ENCODE data around the gene CDH4. TPM values are rescaled to one million over a fixed set of nuclear protein-coding genes. Genes with fewer than 3 reads are reported as not detected.

The CDH4 gene
- total RNA-seq, 1 donor from 2014 or later = 8.9 TPM

GRCh38 chr20:61866165-61866564, 614.1 kb downstream of the CDH4 start:
- peaks cover 3% of the 10 kb centered on the region for H3K9me3 Mint-ChIP-seq
- H3K36me3 Mint-ChIP-seq (ENCODE audit: low read depth) = peaks cover 1% of the 10 kb centered on the region
- H3K4me1 Mint-ChIP-seq = no peaks in the 10 kb centered on the region
- H3K4me3 Mint-ChIP-seq = no peak overlapping the region
- no peak for TF ChIP-seq CTCF (conservative IDR thresholded peaks at IDR 0.05)
- DNase-seq (ENCODE audit: low read depth, low spot score) = no peak
- H3K27ac Mint-ChIP-seq (ENCODE audit: unreplicated experiment) = no peak overlapping the region
- H3K27me3 Mint-ChIP-seq (ENCODE audit: low read depth) = no peaks in the 10 kb centered on the region

GRCh38 chr20:61868006-61868405, 615.9 kb downstream of the CDH4 start:
- no peak overlapping the region for H3K4me3 Mint-ChIP-seq
- H3K27me3 Mint-ChIP-seq (ENCODE audit: low read depth) = no peaks in the 10 kb centered on the region
- H3K27ac Mint-ChIP-seq (ENCODE audit: unreplicated experiment) = no peak overlapping the region
- TF ChIP-seq CTCF (conservative IDR thresholded peaks at IDR 0.05) = no peak
- H3K36me3 Mint-ChIP-seq (ENCODE audit: low read depth) = peaks cover 4% of the 10 kb centered on the region
- H3K9me3 Mint-ChIP-seq = peaks cover 5% of the 10 kb centered on the region
- no peak for DNase-seq (ENCODE audit: low read depth, low spot score)
- H3K4me1 Mint-ChIP-seq = no peaks in the 10 kb centered on the region

- no peak overlapping the region for H3K4me3 Mint-ChIP-seq
- no peak for DNase-seq (ENCODE audit: low read depth, low spot score)
- H3K36me3 Mint-ChIP-seq (ENCODE audit: low read depth) = peaks cover 4% of the 10 kb centered on the region
- no peaks in the 10 kb centered on the region for H3K4me1 Mint-ChIP-seq
- peaks cover 5% of the 10 kb centered on the region for H3K9me3 Mint-ChIP-seq
- H3K27ac Mint-ChIP-seq (ENCODE audit: unreplicated experiment) = no peak overlapping the region
- H3K27me3 Mint-ChIP-seq (ENCODE audit: low read depth) = no peaks in the 10 kb centered on the region
- no peak for TF ChIP-seq CTCF (conservative IDR thresholded peaks at IDR 0.05)
These were observed 616.5 kb downstream of the CDH4 start for GRCh38 chr20:61868466-61869090.

DNA sequence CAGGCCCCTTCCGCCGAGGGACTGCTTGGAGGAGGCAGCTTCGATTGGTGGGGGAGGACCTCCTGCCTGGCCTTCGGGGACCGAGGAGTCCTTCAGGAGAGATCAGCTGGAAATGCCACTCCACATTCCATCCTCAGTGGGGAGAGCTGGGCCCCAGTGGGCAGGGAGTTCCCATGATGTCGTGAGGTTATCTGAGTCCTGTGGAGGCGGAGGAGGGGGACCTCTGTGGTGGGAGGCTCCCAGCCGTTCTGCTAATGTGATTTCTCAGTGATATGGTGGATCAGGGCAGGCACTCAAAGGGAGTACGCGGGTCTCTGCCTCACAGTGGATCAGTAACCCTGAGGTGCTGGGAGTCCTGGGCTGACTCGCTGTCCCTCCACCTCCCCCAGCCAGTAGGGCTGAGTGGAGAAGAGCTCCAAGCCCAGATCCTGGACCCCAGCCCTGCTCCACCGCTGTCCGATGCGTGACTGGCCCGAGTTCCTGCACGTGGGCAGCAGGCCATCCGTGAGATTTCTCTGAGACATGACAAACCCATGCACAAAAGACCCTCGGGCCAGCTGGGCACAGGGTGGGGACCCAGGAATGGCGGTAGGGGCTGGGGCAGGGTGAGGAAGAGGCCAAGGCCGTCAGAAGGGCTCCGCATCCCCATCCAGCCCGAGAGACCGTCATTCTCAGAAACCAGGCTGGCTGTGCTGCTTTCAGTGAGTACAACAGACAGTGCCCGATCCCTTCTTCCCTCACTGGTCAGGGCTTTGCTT, 617.9 kb downstream of the CDH4 start:
- no peak for TF ChIP-seq CTCF (conservative IDR thresholded peaks at IDR 0.05)
- peak overlapping the region; percentile 78 for H3K27ac Mint-ChIP-seq (ENCODE audit: unreplicated experiment)
- peaks cover 5% of the 10 kb centered on the region for H3K9me3 Mint-ChIP-seq

DNA sequence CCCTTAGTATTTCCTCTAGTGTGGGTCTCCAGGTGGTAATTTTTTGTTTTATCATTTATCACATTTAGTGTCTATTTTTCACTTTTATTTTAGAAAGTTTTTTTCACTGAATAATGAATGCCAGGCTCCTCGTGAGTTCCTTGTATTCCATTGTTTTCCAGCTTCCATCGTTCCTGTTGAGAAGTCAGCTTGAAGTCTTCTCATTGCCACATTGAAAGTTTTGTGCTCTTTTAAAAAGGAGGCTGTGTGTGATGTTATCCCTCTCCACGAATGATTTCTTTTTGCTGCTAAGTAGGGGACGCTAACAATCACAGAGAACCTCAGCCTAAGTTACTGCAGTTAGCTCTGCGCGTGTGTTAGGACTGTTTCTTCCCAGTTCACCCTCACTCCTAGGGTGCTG, 619.1 kb downstream of the CDH4 start:
- Mint-ChIP-seq H3K36me3 (ENCODE audit: low read depth) (peaks cover 4% of the 10 kb centered on the region), H3K9me3 (peaks cover 5% of the 10 kb centered on the region), H3K4me1 (no peaks in the 10 kb centered on the region), H3K4me3 (no peak overlapping the region), H3K27ac (ENCODE audit: unreplicated experiment) (no peak overlapping the region), H3K27me3 (ENCODE audit: low read depth) (no peaks in the 10 kb centered on the region)
- TF ChIP-seq CTCF (conservative IDR thresholded peaks at IDR 0.05) = no peak
- DNase-seq (ENCODE audit: low read depth, low spot score) = no peak

More for the DNA sequence above, 617.9 kb downstream of the CDH4 start:
- no peaks in the 10 kb centered on the region for H3K27me3 Mint-ChIP-seq (ENCODE audit: low read depth)
- DNase-seq (ENCODE audit: low read depth, low spot score) = no peak
- H3K4me3 Mint-ChIP-seq = no peak overlapping the region
- H3K36me3 Mint-ChIP-seq (ENCODE audit: low read depth) = peaks cover 4% of the 10 kb centered on the region
- H3K4me1 Mint-ChIP-seq = no peaks in the 10 kb centered on the region

Data from neural crest cell (in vitro differentiated cells).